GM12878 (cell line): ENCODE data around the gene DPF3. TPM values are rescaled to one million over a fixed set of nuclear protein-coding genes. Genes with fewer than 3 reads are reported as not detected.
A peak's percentile ranks its signal among the peaks of the same experiment; 100 is the strongest.

ENCODE experiments used
- ATAC-seq: fragments of 200-7000 bp; cut with Tn5 transposase; 3 replicates; pipeline ENCODE4 v1.9.1; 2020; ENCODE audit warnings: mild to moderate bottlenecking, moderate library complexity
- BruUV-seq: library from RNA; stranded (reverse); fragments of 400-500 nt; replicated peaks from 2 replicates; lab custom pipeline; 2021; lab: Mats Ljungman, UMichigan
- CTCF ChIA-PET: fragments of 300-600 bp; sonication (Branson Sonifier 250); formaldehyde crosslinking; extraction: SDS; loops from one replicate; lab custom pipeline; 2021; ENCODE audit warnings: inconsistent platforms; lab: Yijun Ruan, JAX
- POLR2A ChIA-PET: fragments of 350-600 bp; formaldehyde crosslinking; extraction: SDS; loops from one replicate; lab custom pipeline; 2021; ENCODE audit warnings: inconsistent platforms; lab: Charles Lee
- RAD21 ChIA-PET: fragments of 300-600 bp; sonication (Branson Sonifier 250); formaldehyde crosslinking; loops from one replicate; lab custom pipeline; 2023; ENCODE audit warnings: antibody characterized with exemption; ENCODE audit not compliant: unreplicated experiment; lab: Charles Lee
- SMC1A ChIA-PET: fragments of 300-600 bp; sonication (Branson Sonifier 250); formaldehyde crosslinking; loops from one replicate; lab custom pipeline; 2023; ENCODE audit not compliant: unreplicated experiment, uncharacterized antibody; lab: Charles Lee
- DNase-seq: peaks from one replicate; pipeline ENCODE4 v3.0.0-alpha.2; 2011; ENCODE audit warnings: low read depth, low spot score
- FAIRE-seq: peaks from 3 replicates; lab custom pipeline; 2011; peaks lifted over from hg19 to GRCh38; lab: Jason Lieb, UNC
- H2AFZ ChIP-seq: 2 replicates; pipeline ENCODE4 v1.6.0; 2011; ENCODE audit warnings: low read depth, low read length, control low read depth; ENCODE audit not compliant: control insufficient read depth
- H3K27ac ChIP-seq: 2 replicates; pipeline ENCODE4 v1.5.1; 2011; ENCODE audit warnings: control low read depth; ENCODE audit not compliant: control insufficient read depth, insufficient read depth
- H3K27me3 ChIP-seq, 2 experiments: replicated peaks in 1 of 2; 2 replicates each; pipeline versions ENCODE4 v1.6.0 to v1.6.1; 2011; ENCODE audit warnings: low read length in 1 of 2; ENCODE audit not compliant: control insufficient read depth in 2 of 2, insufficient read depth in 2 of 2
- H3K36me3 ChIP-seq, 2 experiments: 2 replicates each; pipeline ENCODE4 v1.5.1; 2011; ENCODE audit warnings: low read length in 1 of 2; ENCODE audit not compliant: control insufficient read depth in 2 of 2, insufficient read depth in 2 of 2
- H3K4me1 ChIP-seq: 2 replicates; pipeline ENCODE4 v1.6.1; 2011; ENCODE audit warnings: mild to moderate bottlenecking, low read length, moderate library complexity, mixed read lengths; ENCODE audit not compliant: control insufficient read depth, insufficient read depth
- H3K4me2 ChIP-seq: 2 replicates; pipeline ENCODE4 v1.6.0; 2011; ENCODE audit warnings: control low read depth; ENCODE audit not compliant: control insufficient read depth, insufficient read depth
- H3K4me3 ChIP-seq: fragments of 200-600 bp; sonication (generic); 2 replicates; pipeline ENCODE4 v1.5.1; 2016
- H3K79me2 ChIP-seq: 2 replicates; pipeline ENCODE4 v1.6.0; 2011; ENCODE audit warnings: low read length; ENCODE audit not compliant: control insufficient read depth, insufficient read depth
- H3K9ac ChIP-seq: 2 replicates; pipeline ENCODE4 v1.8.0; 2011; ENCODE audit warnings: low read length, control low read depth, mixed read lengths; ENCODE audit not compliant: control insufficient read depth, insufficient read depth
- H3K9me3 ChIP-seq: replicated peaks from 3 replicates; pipeline ENCODE4 v1.5.1; 2011; ENCODE audit warnings: mild to moderate bottlenecking, low read length; ENCODE audit not compliant: control insufficient read depth, insufficient read depth
- H4K20me1 ChIP-seq: 2 replicates; pipeline ENCODE4 v1.6.0; 2011; ENCODE audit not compliant: control insufficient read depth, insufficient read depth
- HDAC2 ChIP-seq: fragments of 200-600 bp; sonication (generic); IDR thresholded peaks from 2 replicates; pipeline ENCODE4 v1.6.1; 2017
- MYC ChIP-seq: IDR thresholded peaks from 2 replicates; pipeline ENCODE4 v1.6.1; 2011; ENCODE audit warnings: mild to moderate bottlenecking, low read length, moderate library complexity, inconsistent platforms; ENCODE audit not compliant: insufficient read depth, insufficient replicate concordance, insufficient read length, severe bottlenecking
- NFYB ChIP-seq: IDR thresholded peaks from 2 replicates; pipeline ENCODE4 v1.6.1; 2011; ENCODE audit warnings: low read depth, mild to moderate bottlenecking, low read length, improper control_type of control experiment, moderate library complexity; ENCODE audit not compliant: insufficient read depth
- NR2F1 ChIP-seq: fragments of 450-650 bp; conservative IDR thresholded peaks from 2 replicates; pipeline ENCODE4 v1.6.1; 2017; ENCODE audit warnings: mild to moderate bottlenecking
- WGBS: methylation state at CpG from one replicate; pipeline ENCODE4 v1.1.6; 2016; ENCODE audit warnings: low lambda C conversion rate; ENCODE audit not compliant: insufficient replicate concordance, insufficient coverage; ENCODE audit errors: missing lambda C conversion rate; 5-methylcytosine and 5-hydroxymethylcytosine counted together
- in situ Hi-C: fragments of 300-500 bp; cut with MboI; formaldehyde crosslinking; loops from 9 replicates; pipeline ENCODE4 v1.14.3; 2018; ENCODE audit warnings: mixed read lengths
- intact Hi-C: fragments of 100-400 bp; cut with micrococcal nuclease; formaldehyde crosslinking; loops from one replicate; pipeline ENCODE4 v1.14.2; 2022; ENCODE audit not compliant: unreplicated experiment
- polyA plus RNA-seq, 11 experiments: library from polyadenylated mRNA; depleted of rRNA in 4 of 11; unstranded in 6 of 11; stranded (reverse) in 5 of 11; fragments of >200 nt; fragmentation: Nextera tagmentation in 4 of 11; fragmentation: Illumina TruSeq in 1 of 11; extraction: Ambion mirVana in 4 of 11; extraction: Trizol in 1 of 11; gene quantifications; 1 replicate in 1 of 11; 2 replicates in 10 of 11; pipeline versions ENCODE4 v1.2.1 to v1.2.3, GENCODE V29; 2011 to 2016; ENCODE audit warnings: inconsistent platforms in 2 of 11, missing spikeins in 2 of 11, low read depth in 1 of 11
- total RNA-seq, 4 experiments: library from RNA; depleted of rRNA in 3 of 4; stranded (reverse); fragments of >200 nt in 3 of 4; fragmentation: Illumina TruSeq in 1 of 4; extraction: Trizol in 1 of 4; gene quantifications; 2 replicates each; pipeline versions ENCODE4 v1.2.1 to v1.2.3, GENCODE V29; 2013 to 2021
- TF ChIP-seq, protein P1 (sequence below): IDR thresholded peaks from 2 replicates; pipeline ENCODE4 v1.6.1; 2012; ENCODE audit warnings: low read depth, low read length, improper control_type of control experiment

Gene DPF3
- total and polyA plus RNA-seq, 10 of the 15 experiments (the other 5 are each of a cell fraction or from before 2014, with no cell fraction given): 0.69 to 8.0 (median 2.2) TPM

DNA sequence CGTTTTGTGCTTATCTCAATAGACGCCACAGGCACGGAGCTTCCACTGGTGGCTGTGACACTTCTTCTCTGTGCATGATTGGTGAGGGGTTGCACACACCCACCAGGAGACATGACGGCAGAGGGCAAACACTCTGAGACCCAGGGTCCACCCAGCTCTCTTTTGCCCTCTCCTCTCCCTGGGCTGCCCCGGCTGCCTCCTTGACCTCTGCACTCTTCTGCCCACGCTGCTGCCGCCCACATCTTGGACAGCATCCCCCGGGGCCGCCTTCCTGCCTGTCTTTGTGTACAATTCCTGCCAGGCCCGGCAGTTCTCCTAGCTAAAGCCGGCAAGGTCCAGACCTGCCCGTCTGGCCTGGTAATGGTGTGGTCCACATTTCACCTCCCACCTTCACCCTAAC is 44.7 kb downstream of the DPF3 start:
- SMC1A ChIA-PET: interaction anchor here (0.9 kb wide), 1 partner anchor 54 kb away, joined by 3 read pairs; no protein-coding TSS in a partner anchor
- DNase-seq (no peak), ATAC-seq (no peak), FAIRE-seq (no peak)
- no peaks in the 10 kb centered on the region for H3K36me3 ChIP-seq
- H2AFZ ChIP-seq: no peak overlapping the region
- no peak overlapping the region for H3K27ac ChIP-seq
- no peaks in the 10 kb centered on the region for H4K20me1 ChIP-seq
- H3K4me2 ChIP-seq: no peak overlapping the region
- 61% methylated on average over 12 of the region's 12 CpGs for WGBS
- no peaks in the 10 kb centered on the region for H3K79me2 ChIP-seq
- H3K4me1 ChIP-seq: no peaks in the 10 kb centered on the region
- in situ Hi-C loops (no loop called here), intact Hi-C loops (no loop called here)
- H3K9me3 ChIP-seq: no peaks in the 10 kb centered on the region
- TF ChIP-seq HDAC2: no peak
- TF ChIP-seq NR2F1: 0 out of 2 replicates have a peak, but pooled peaks have one; percentile 11
- TF ChIP-seq MYC: no peak
- H3K4me3 ChIP-seq: no peak overlapping the region
- no TSS peak for BruUV-seq
- POLR2A ChIA-PET: no interaction called here
- no peak overlapping the region for H3K9ac ChIP-seq
- RAD21 ChIA-PET: no interaction called here
- no peaks in the 10 kb centered on the region for H3K27me3 ChIP-seq
- CTCF ChIA-PET: interaction anchor here (0.6 kb wide), 1 partner anchor 428 kb away, joined by 3 read pairs; no protein-coding TSS in a partner anchor

DNA sequence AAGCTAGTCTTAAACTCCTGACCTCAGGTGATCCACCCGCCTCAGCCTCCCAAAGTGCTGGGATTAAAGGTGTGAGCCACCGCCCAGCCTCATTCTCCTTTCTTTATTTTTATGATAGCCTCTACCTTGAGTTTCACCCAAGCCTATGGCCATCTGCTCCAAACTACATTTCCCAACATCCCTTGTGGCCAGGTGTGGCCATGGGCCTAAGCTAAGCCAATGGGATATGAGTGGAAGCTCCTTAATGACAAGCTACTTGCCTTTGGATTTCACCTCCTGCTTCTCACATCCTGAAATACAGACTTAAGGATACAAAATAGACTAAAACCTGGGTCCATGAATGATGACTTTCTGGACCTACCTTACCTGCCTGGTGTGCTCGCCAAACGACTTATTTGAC is 46.2 kb downstream of the DPF3 start:
- TF ChIP-seq, protein P1, sequence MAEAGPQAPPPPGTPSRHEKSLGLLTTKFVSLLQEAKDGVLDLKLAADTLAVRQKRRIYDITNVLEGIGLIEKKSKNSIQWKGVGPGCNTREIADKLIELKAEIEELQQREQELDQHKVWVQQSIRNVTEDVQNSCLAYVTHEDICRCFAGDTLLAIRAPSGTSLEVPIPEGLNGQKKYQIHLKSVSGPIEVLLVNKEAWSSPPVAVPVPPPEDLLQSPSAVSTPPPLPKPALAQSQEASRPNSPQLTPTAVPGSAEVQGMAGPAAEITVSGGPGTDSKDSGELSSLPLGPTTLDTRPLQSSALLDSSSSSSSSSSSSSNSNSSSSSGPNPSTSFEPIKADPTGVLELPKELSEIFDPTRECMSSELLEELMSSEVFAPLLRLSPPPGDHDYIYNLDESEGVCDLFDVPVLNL: no peak
- 0 out of 2 replicates have a peak, but pooled peaks have one; percentile 41 for TF ChIP-seq NFYB
- H3K4me2 ChIP-seq: no peak overlapping the region
- intact Hi-C loops (no loop called here), in situ Hi-C loops (no loop called here)
- H3K79me2 ChIP-seq: no peaks in the 10 kb centered on the region
- RAD21 ChIA-PET: no interaction called here
- BruUV-seq: no TSS peak
- no peak overlapping the region for H3K4me3 ChIP-seq
- H4K20me1 ChIP-seq: no peaks in the 10 kb centered on the region
- CTCF ChIA-PET: interaction anchor here (0.8 to 1.4 kb wide), 2 partner anchors 12 to 15 kb away, joined by 3 read pairs; no protein-coding TSS in a partner anchor
- no peak for DNase-seq
- H3K36me3 ChIP-seq: no peaks in the 10 kb centered on the region
- POLR2A ChIA-PET: no interaction called here
- no peaks in the 10 kb centered on the region for H3K4me1 ChIP-seq
- H3K27me3 ChIP-seq: no peaks in the 10 kb centered on the region
- H2AFZ ChIP-seq: no peak overlapping the region
- H3K9ac ChIP-seq: no peak overlapping the region
- SMC1A ChIA-PET: interaction anchor here (0.6 to 0.7 kb wide), 2 partner anchors 62 to 511 kb away, joined by 3 read pairs; no protein-coding TSS in a partner anchor
- no peak overlapping the region for H3K27ac ChIP-seq
- no peak for ATAC-seq
- FAIRE-seq: no peak
- no peaks in the 10 kb centered on the region for H3K9me3 ChIP-seq
- 83% methylated on average over 4 of the region's 4 CpGs for WGBS
